ENCODE results near the gene CHD9.

Gene CHD9

DNA sequence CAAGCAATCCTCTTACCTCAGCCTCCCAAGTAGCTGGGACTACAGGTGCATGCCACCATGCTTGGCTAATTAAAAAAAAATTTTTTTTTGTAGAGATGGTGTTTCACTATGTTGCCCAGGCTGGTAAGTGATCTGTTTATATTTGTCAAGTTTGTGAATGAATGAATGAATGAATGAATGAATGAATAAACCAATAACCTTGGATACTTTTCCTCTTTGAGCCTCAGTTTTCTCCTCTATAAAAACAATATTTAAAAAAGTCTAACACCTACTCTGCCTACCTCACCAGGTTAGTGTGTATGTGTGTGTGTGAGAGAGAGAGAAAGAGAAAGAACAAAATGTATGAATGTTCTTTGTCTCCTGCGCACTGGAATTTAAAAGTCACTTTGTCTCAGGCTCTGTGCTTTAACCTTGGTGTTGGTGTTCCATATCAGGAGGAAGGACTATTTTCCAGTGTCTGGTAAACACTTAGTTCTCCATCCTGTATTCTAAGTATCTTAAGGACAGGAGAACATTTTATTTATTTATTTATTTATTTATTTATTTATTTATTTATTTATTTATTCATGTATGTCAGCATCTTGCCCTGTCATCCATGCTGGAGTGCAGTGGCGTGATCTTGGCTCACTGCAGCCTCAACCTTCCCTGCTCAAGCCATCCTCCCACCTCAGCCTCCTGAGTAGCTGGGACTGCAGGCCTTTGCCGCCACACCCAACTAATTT is 27.1 kb downstream of the CHD9 start (continued):
- TF ChIP-seq ZBTB48 (tag by site-specific recombination; IDR thresholded peaks at IDR 0.05) (no peak), SETDB1 (IDR thresholded peaks at IDR 0.05; ENCODE audit: insufficient read length, low read length) (no peak), ZNF248 (tag by site-specific recombination; IDR thresholded peaks at IDR 0.05) (no peak), ZNF140 (tag by site-specific recombination; IDR thresholded peaks at IDR 0.05) (peak; percentile 92), ZNF529 (tag by site-specific recombination; IDR thresholded peaks at IDR 0.05; ENCODE audit: insufficient replicate concordance) (no peak), REPIN1 (tag by site-specific recombination; IDR thresholded peaks at IDR 0.05; ENCODE audit: low read depth) (no peak), ZNF24 (tag by site-specific recombination; IDR thresholded peaks at IDR 0.05) (no peak), KLF1 (tag by site-specific recombination; IDR thresholded peaks at IDR 0.05) (no peak), GFI1B (tag by site-specific recombination; IDR thresholded peaks at IDR 0.05) (0 out of 2 replicates have a peak, but pooled peaks have one; percentile 43), ZNF677 (tag by site-specific recombination; IDR thresholded peaks at IDR 0.05) (no peak), ZNF645 (tag by site-specific recombination; IDR thresholded peaks at IDR 0.05) (no peak), ZNF501 (tag by site-specific recombination; IDR thresholded peaks at IDR 0.05) (0 out of 2 replicates have a peak, but pooled peaks have one; percentile 33), GLI4 (tag by site-specific recombination; IDR thresholded peaks at IDR 0.05) (no peak), ZBTB8A (tag by site-specific recombination; IDR thresholded peaks at IDR 0.05) (peak; percentile 59), ZNF571 (tag by site-specific recombination; IDR thresholded peaks at IDR 0.05) (no peak), ZNF610 (tag by site-specific recombination; IDR thresholded peaks at IDR 0.05; ENCODE audit: borderline replicate concordance) (no peak), ZNF239 (tag by site-specific recombination; IDR thresholded peaks at IDR 0.05) (no peak), ZNF555 (tag by site-specific recombination; conservative IDR thresholded peaks at IDR 0.05) (peak; percentile 92), ELK4 (IDR thresholded peaks at IDR 0.05; ENCODE audit: borderline replicate concordance, low read depth, low read length) (no peak), ZNF23 (tag by site-specific recombination; IDR thresholded peaks at IDR 0.05; ENCODE audit: borderline replicate concordance) (no peak), ZNF518A (tag by site-specific recombination; conservative IDR thresholded peaks at IDR 0.05; ENCODE audit: low read depth) (peak; percentile 81), ZNF747 (tag by site-specific recombination; IDR thresholded peaks at IDR 0.05) (no peak), ZSCAN30 (tag by site-specific recombination; IDR thresholded peaks at IDR 0.05) (no peak), ZNF670 (tag by site-specific recombination; IDR thresholded peaks at IDR 0.05; ENCODE audit: low read depth) (no peak)
- TF ChIP-seq, protein P1, sequence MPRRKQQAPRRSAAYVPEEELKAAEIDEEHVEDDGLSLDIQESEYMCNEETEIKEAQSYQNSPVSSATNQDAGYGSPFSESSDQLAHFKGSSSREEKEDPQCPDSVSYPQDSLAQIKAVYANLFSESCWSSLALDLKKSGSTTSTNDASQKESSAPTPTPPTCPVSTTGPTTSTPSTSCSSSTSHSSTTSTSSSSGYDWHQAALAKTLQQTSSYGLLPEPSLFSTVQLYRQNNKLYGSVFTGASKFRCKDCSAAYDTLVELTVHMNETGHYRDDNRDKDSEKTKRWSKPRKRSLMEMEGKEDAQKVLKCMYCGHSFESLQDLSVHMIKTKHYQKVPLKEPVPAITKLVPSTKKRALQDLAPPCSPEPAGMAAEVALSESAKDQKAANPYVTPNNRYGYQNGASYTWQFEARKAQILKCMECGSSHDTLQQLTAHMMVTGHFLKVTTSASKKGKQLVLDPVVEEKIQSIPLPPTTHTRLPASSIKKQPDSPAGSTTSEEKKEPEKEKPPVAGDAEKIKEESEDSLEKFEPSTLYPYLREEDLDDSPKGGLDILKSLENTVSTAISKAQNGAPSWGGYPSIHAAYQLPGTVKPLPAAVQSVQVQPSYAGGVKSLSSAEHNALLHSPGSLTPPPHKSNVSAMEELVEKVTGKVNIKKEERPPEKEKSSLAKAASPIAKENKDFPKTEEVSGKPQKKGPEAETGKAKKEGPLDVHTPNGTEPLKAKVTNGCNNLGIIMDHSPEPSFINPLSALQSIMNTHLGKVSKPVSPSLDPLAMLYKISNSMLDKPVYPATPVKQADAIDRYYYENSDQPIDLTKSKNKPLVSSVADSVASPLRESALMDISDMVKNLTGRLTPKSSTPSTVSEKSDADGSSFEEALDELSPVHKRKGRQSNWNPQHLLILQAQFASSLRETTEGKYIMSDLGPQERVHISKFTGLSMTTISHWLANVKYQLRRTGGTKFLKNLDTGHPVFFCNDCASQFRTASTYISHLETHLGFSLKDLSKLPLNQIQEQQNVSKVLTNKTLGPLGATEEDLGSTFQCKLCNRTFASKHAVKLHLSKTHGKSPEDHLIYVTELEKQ (tag by site-specific recombination; IDR thresholded peaks at IDR 0.05; ENCODE audit: borderline replicate concordance), result no peak; the same call in 1 of the 2 replicates

Measured in HEK293 (cell line).